ENCODE measurements around the gene SP2.

SP2 gene

DNA sequence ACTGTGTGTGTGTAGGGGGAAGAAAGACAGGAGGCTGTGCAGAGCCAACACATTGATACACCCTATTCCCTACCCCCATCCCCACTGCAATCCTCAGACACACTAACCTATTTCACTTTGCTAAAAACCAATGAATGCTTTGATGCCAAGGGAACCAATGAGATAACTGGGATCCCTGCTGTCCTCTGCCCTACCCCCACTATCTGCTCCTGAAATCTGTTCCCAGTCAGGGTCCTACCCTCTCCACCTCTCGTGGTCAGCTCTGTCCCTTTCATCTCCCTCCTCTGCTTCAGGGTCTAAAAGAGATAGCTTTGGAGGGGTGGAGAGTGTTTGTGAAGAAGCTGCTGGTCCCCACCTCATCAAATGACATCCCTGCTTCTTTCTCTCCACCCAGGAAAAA lies 26.0 kb upstream of the SP2 start:
- no peak for DNase-seq (ENCODE audit: low read depth in 3 of 3)

GRCh38 chr17:47871048-47871447 lies 25.0 kb upstream of the SP2 start:
- no peak for DNase-seq (ENCODE audit: low read depth in 3 of 3)

DNA sequence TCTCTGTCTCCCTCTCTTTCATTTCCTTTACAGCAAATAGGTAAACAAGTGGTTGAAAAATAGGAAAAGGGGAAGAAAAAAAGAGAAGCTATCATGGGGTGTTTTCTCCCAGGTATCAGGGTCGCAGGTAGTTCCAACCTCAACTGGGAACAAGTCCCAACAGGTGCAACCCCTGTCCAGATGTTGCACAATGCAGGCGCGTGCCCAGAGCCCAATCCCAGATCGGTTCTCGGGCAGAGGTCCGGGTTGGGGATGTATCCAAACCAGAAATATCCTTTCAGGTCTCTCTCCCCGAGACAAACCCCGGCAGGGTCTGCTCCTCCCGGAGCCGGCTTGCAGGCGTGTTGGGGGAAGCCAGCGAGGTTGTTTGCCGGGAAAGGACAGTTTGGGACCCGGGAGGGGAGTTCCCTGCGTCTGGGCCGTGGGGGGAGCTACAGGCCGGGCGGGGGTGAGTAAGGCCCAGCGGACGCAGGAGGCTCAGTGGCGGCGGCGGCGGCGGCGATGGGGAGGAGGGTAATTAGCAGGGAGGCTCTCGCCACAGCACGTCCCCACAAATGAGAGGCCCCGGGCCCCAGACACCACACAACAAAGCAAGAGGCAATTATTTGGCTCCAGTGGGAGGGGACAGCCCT lies 23.9 kb upstream of the SP2 start:
- DNase-seq (ENCODE audit: low read depth in 3 of 3): no peak

GRCh38 chr17:47872651-47873161 lies 23.3 kb upstream of the SP2 start:
- DNase-seq (ENCODE audit: low read depth in 3 of 3): no peak

DNA sequence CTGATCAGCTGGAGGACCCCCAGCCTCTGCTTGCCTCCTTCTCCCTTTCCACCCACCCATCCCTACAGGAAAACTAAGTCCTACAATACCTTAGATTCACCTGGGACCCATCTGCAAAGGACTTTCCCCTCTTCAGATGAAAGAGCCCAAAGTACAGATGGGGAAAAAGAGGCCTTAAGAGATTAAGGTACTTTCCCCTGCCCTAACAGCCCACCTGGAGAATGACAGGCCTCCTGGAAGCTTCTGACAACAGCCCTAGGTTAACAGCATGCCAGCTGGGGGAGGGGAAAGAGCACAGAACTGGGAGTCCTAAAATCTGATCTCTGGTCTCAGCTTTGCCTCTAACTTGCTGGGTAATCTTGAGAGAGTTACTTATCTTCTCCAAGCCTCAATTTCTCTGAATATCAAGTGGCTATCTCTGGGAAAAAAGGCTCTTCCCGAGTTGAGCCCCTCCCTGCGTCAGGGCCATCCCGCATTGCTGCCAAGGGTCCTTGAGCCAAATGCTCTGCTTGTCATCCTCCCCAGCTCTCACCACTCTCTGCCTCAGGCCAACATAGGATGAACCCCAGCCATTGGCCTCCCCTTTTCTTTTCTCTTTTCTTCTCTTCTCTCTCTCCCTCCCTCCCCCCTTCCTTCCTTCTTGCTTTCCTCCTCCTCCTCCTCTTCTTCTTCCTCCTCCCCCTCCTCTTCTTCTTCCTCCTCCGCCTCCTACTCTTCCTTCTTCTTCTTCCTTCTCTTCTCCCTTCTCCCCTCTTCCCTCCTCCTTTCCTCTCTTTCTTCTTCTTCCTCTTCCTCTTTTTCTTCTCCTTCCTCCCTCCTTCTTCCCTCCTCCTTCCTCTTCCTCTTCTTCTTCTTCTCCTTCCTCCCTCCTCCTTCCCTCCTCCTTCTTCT lies 22.6 kb upstream of the SP2 start:
- DNase-seq (ENCODE audit: low read depth in 3 of 3): no peak

DNA sequence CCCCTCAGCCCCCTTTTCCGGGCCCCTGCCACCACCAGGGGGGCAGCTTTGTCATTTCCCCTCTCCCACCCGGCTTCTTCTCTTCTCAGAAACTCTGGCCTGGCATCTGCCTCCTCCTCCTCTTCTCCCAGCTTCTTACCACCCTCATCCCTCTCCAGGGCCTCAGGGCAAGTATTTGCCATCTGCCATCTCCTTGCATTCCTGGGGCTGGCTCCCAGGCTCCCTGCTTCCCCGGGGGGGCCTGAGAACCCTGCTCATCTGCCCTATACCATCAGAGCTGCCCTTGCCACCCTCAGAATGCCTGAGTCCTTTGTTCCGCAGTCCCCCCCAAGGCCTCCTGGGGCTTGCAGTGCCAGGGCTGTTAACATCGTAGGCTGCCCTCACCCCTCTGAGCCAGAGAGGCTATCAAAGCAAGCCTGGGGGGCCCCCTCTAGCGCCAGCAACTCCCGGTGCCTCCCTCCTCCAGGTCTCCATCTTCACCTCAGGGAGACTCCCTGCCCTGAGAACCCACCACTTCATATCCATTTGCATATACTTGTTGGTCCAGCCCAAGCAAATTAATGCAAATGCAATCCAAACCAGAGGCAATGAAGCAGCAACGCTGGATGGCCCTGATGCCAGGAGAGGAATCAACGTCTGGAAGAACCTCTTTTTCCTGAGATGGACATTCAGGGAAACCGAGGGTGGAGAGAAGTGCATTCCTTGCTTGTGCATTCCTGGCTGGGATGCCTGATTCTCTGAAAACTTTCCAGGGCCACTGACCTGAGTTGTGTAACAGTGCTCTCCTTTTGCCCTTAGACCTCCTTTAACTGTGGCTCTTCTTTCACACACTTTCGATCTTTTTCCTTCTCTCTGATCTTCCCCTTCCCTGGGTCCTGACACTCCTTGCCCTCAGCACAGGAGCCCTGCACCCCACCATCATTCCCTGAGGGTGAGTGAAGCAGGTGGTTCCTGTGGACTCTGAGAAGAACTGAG lies 20.7 kb upstream of the SP2 start:
- DNase-seq (ENCODE audit: low read depth in 3 of 3): no peak

- DNase-seq (ENCODE audit: low read depth in 3 of 3): no peak
Measured at GRCh38 chr17:47877368-47878034, 18.5 kb upstream of the SP2 start.

DNA sequence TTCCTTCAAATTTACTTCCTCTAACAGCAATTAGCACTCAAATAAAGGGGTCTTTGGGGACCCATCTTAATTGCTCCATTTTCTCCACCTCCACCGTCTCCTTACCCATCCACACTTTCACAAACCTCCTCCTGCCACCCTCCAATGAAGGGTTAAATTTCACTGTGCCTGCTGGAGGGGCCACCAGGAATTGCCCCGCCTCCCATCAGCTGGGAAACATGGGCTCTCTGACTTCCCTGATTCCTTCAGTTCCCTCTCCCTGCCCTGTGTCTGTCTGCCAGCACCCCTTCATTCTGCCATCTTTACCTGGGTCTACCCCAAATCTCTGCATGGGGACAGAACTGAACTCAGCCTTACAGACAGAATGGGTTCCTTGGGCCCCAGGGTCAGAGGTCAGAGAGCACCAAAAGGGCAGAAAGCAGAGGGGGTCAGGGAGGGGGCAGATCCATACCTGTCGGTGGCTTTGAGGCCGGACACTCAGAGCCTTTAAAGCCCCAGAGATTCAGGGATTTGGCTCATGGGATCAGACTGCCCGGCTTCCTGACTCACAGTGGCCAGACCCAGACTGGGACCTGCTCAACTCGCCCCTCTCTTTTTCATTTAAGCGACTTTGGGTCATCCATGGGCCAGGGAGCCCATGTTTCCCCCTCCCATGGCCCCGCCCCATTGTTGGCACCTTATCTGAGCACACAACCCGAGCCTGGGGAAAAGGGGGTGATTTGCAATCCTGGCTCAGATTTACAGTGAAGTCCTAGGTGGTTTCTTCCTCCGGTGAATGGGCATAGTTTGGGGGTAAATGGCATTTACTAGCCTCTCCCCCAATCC lies 17.6 kb upstream of the SP2 start:
- no peak for DNase-seq (ENCODE audit: low read depth in 3 of 3)

GRCh38 chr17:47879028-47879585 lies 16.9 kb upstream of the SP2 start:
- DNase-seq (ENCODE audit: low read depth in 3 of 3): no peak

DNA sequence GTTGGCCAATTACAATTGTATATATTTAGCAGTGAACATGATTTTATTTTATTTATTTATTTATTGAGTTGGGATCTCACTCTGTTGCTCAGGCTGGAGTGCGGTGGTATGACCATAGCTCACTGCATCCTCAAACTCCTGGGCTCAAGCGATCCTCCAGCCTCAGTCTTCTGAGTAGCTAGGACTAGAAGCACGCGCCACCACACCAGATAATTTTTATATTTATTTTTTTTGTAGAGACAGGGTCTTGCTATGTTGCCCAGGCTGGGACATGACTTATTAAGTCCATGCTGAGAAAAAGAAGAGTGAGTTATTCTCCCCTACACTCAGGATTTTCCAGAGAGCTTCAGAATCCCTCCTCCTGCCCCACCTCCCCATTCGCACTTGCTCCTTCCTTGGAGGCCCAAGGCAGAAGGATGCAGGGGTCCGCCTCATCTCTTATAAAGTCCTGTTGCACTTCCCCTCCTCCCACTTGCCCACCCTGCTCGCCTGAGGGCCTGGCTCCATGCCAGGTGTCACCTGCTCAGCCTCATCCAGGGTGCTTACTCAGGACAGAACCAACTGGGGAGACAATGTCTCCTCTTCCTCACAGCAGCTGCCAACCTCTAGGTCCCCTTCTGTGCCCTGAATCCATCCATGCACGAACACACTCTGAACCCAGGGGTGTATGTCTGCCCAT lies 16.1 kb upstream of the SP2 start:
- no peak for DNase-seq (ENCODE audit: low read depth in 3 of 3)

DNA sequence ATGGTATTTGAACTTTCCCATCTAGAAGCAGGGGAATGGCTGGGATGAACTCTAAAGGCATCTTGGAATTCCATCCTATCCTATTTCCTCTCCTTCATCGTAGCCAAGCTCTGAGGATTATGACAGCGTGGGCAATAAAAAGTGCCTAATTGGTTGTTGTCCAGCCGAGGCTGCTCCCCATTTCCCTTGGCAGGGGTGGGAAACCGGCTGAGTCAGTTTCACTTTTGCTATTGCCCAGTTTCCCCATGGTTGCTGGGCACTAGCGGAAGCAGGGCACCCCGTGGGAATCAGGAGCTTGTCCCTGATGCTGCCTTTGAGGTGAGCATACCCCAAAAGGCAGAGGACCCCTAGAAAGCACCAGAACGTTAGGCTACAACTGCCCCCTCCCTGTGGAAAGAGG lies 13.8 kb upstream of the SP2 start:
- DNase-seq (ENCODE audit: low read depth in 3 of 3): no peak

DNA sequence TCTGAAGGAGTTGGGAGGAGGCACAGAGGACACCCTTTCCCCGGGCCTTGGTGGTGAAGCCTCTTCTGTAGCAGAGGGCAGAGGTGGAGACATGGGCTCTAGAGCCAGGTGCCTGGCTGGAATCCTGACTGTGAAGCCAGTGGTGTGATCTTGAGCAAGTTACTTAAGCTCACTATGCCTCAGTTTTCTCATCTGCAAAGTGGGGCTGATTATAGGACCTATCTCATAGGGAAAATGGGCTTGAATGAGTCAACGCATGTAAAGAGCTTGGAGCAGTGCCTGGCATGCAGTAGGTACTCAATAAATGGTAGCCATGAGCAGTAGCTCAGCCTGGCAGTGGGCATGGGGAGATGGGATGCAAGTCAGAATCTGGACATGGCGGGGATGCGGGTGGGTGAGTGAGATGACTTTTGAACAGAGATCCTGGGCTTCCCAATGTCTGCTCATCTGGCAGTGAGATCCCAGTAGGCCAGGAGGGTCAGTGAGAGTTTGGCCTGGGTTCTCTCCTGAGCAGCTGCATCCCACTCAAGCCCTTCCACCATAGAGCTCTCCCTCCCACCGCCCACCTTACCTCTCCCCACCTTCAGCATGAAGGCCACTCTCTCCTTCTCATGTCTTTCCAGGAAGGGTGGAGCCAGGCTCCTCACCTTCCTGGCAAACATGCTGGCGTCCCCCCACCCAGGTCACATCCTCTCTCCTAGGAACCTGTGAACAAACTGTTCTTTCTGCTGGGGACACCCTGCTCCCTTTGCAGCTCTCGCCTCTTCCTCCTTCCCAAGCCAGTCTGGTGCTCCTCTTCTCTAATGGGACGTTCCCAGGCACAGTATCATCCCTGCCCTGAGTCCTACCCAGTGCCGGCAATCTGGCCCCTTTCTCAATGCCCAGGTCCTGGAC lies 13.1 kb upstream of the SP2 start:
- DNase-seq (ENCODE audit: low read depth in 3 of 3): no peak

DNA sequence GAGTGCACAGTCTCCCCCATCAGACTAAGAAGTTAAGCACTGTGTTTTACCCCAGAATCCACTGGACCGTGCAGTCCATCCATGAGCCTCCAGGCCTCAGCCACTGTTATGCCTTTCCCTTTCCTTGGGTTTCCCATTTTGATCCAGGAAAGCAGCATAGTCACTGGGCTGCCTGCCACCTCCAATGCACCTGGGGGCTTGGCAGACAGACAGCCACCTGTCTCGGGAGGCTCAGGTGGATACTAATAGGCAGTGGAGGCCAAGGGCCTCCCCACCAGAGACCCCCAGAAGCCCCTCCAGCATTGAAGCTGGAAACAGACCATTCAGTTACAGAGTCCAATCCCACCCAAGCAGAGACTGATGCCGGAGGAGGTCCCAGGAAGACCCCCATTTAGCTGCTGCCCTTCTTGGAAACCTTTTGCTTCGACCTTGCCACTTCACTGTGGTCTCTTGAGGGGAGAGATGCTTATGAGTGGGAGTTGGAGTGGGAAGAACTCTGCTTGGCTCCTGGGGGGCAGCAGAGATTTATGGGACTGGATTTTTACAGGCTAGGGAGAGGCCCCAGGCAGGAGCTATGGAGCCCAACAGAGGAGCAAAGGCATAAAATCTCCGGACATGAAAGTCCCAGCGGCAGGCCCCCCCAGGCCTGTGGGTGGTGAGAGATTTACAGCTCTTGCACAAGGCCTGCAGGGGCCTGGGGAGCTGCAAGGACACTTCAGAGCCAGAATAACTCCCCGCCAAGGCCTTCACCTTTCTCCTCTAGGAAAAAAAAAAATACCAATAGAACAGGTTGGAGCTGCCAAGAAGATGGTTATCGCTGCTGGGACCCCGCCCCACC lies 12.2 kb upstream of the SP2 start:
- DNase-seq (ENCODE audit: low read depth in 3 of 3): no peak

DNA sequence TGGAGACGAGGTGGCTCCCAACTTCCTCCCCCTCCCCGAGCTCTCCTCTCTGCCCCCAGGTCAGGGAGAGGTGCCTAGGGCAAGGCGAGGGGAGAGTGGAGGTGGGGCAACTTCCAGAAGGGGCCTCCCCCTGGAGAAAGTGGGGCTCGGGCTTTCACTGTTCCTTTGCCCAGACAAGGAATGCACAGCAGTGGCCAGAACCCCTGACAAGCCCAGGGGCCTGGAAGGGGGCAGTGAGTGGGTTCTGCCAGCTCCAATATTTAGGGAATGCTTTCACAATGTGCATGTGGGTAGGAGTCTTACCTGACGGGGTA lies 11.7 kb upstream of the SP2 start:
- DNase-seq (ENCODE audit: low read depth in 3 of 3): no peak

- no peak for DNase-seq (ENCODE audit: low read depth in 3 of 3)
Measured at GRCh38 chr17:47884905-47885730, 10.9 kb upstream of the SP2 start.

DNA sequence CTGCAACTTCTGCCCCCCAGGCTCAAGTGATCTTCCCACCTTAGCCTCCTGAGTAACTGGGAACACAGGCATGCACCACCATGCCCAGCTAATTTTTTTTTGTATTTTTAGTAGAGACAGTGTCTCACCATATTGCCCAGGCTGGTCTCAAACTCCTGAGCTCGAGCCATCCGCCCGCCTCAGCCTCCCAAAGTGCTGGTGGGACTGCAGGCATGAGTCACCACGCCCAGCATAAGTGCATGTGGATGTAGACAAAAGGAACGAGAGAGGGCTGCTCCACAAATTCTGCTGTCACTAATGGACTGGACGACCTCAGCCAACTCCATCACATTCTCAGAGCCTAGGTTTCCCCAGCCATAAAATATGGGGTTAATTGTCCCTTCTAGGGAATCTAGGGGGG lies 7.7 kb upstream of the SP2 start:
- no peak for DNase-seq (ENCODE audit: low read depth in 3 of 3)

Measured in stimulated activated CD4-positive, alpha-beta T cell treated with anti-CD3 and anti-CD28 coated beads, TNF-alpha, amount 100 ng/mL, for 4 hours (primary cell).